HCT116 (cell line): ENCODE data around the gene KLF3. TPM values are rescaled to one million over a fixed set of nuclear protein-coding genes. Genes with fewer than 3 reads are reported as not detected.

Experiments used
- ATAC-seq: fragments of 200-7000 bp; cut with Tn5 transposase; 2 replicates; pipeline ENCODE4 v1.9.1; 2020; ENCODE audit warnings: mild to moderate bottlenecking, moderate library complexity
- BruUV-seq: library from RNA; stranded (reverse); fragments of 400-500 nt; replicated peaks from 2 replicates; lab custom pipeline; 2021; lab: Mats Ljungman, UMichigan
- CTCF ChIA-PET: fragments of 300-600 bp; sonication (Branson Sonifier 250); formaldehyde crosslinking; loops from one replicate; lab custom pipeline; 2021; ENCODE audit warnings: antibody characterized with exemption; lab: Charles Lee
- POLR2A ChIA-PET: fragments of 300-600, 350-600 bp; sonication (Branson Sonifier 250); formaldehyde crosslinking; loops from one replicate; lab custom pipeline; 2021; ENCODE audit warnings: antibody characterized with exemption; lab: Charles Lee
- RAD21 ChIA-PET, 2 experiments: fragments of 300-600 bp; sonication (Branson Sonifier 250); formaldehyde crosslinking; loops; one replicate each; lab custom pipeline; 2023; ENCODE audit warnings: low total read pairs in 2 of 2; ENCODE audit not compliant: uncharacterized antibody in 2 of 2, unreplicated experiment in 2 of 2, low non-redundant PET in 1 of 2; lab: Charles Lee
- DNase-seq: peaks from one replicate; pipeline ENCODE4 v3.0.0-alpha.2; 2010; ENCODE audit warnings: low read depth, low spot score
- H2AFZ ChIP-seq: fragments of 200-600 bp; shearing (Covaris generic), sonication (generic); 2 replicates; pipeline ENCODE4 v1.6.1; 2017; ENCODE audit warnings: low read depth, mixed run types, mixed read lengths, antibody characterized with exemption, low read length; ENCODE audit not compliant: poor library complexity, severe bottlenecking
- H3K27ac ChIP-seq: 2 replicates; pipeline ENCODE4 v1.5.1; 2012; ENCODE audit warnings: low read depth, low read length
- H3K27me3 ChIP-seq: fragments of 200-600 bp; sonication (generic); 2 replicates; pipeline ENCODE4 v1.6.1; 2016; ENCODE audit warnings: mixed run types, low read length, mixed read lengths; ENCODE audit not compliant: insufficient read depth
- H3K36me3 ChIP-seq, 2 experiments: fragments of 200-500 bp in 1 of 2; fragments of 200-600 bp in 1 of 2; sonication (Bioruptor generic) in 1 of 2; sonication (generic) in 1 of 2; 2 replicates each; pipeline versions ENCODE4 v1.5.1 to v1.6.1; 2014 to 2016; ENCODE audit warnings: low read length in 2 of 2, inconsistent platforms in 1 of 2, mixed read lengths in 1 of 2, mixed run types in 1 of 2; ENCODE audit not compliant: insufficient read depth in 2 of 2, control insufficient read depth in 1 of 2
- H3K4me1 ChIP-seq, 2 experiments: fragments of 200-600 bp in 1 of 2; sonication (generic) in 1 of 2; 2 replicates each; pipeline versions ENCODE4 v1.5.1 to v1.6.1; 2012 to 2017; ENCODE audit warnings: low read length in 2 of 2, inconsistent platforms in 1 of 2, mild to moderate bottlenecking in 1 of 2, mixed read lengths in 1 of 2, mixed run types in 1 of 2, moderate library complexity in 1 of 2; ENCODE audit not compliant: insufficient read depth in 2 of 2, control insufficient read depth in 1 of 2
- H3K4me2 ChIP-seq: fragments of 200-600 bp; sonication (generic); 2 replicates; pipeline ENCODE4 v1.6.1; 2017; ENCODE audit warnings: mixed run types, low read length, mixed read lengths
- H3K4me3 ChIP-seq, 2 experiments: fragments of 200-600 bp in 1 of 2; sonication (generic) in 1 of 2; replicated peaks in 1 of 2; 2 replicates each; pipeline ENCODE4 v1.5.1; 2011 to 2016; ENCODE audit warnings: low read length in 2 of 2, control low read depth in 1 of 2, low read depth in 1 of 2, mild to moderate bottlenecking in 1 of 2, mixed read lengths in 1 of 2, mixed run types in 1 of 2
- H3K79me2 ChIP-seq: fragments of 200-600 bp; sonication (generic); 2 replicates; pipeline ENCODE4 v1.6.1; 2017; ENCODE audit warnings: mild to moderate bottlenecking, mixed run types, low read length, moderate library complexity, mixed read lengths; ENCODE audit not compliant: insufficient read depth
- H3K9ac ChIP-seq: fragments of 200-600 bp; sonication (generic); 2 replicates; pipeline ENCODE4 v1.6.1; 2016; ENCODE audit warnings: low read length, mixed read lengths
- H3K9me2 ChIP-seq: fragments of 200-600 bp; sonication (generic), shearing (Covaris generic); 2 replicates; pipeline ENCODE4 v1.6.1; 2017; ENCODE audit warnings: mixed run types, mild to moderate bottlenecking, moderate library complexity; ENCODE audit not compliant: insufficient read depth
- H3K9me3 ChIP-seq, 2 experiments: fragments of 200-500 bp in 1 of 2; fragments of 200-600 bp in 1 of 2; sonication (Bioruptor generic) in 1 of 2; sonication (generic) in 1 of 2; 2 replicates each; pipeline ENCODE4 v1.6.1; 2014 to 2017; ENCODE audit warnings: low read length in 2 of 2, mixed read lengths in 2 of 2, inconsistent platforms in 1 of 2, low read depth in 1 of 2, mild to moderate bottlenecking in 1 of 2, mixed run types in 1 of 2, moderate library complexity in 1 of 2; ENCODE audit not compliant: control insufficient read depth in 1 of 2, insufficient read depth in 1 of 2
- H4K20me1 ChIP-seq: fragments of 200-600 bp; sonication (generic), shearing (Covaris generic); 2 replicates; pipeline ENCODE4 v1.6.1; 2017; ENCODE audit warnings: mixed run types, mild to moderate bottlenecking, moderate library complexity; ENCODE audit not compliant: insufficient read depth
- ATF3 ChIP-seq: IDR thresholded peaks from 2 replicates; pipeline ENCODE4 v1.6.1; 2012
- CBX3 ChIP-seq: IDR thresholded peaks from 2 replicates; pipeline ENCODE4 v1.6.1; 2012; ENCODE audit warnings: low read depth
- CEBPB ChIP-seq: IDR thresholded peaks from 2 replicates; pipeline ENCODE4 v1.6.1; 2012; ENCODE audit warnings: low read depth
- ELF1 ChIP-seq: IDR thresholded peaks from 2 replicates; pipeline ENCODE4 v1.6.1; 2012; ENCODE audit warnings: low read depth, borderline replicate concordance
- EZH2phosphoT487 ChIP-seq: fragments of 200-600 bp; IDR thresholded peaks from 2 replicates; pipeline ENCODE4 v1.6.1; 2018; ENCODE audit warnings: antibody characterized with exemption, borderline replicate concordance
- FOSL1 ChIP-seq: IDR thresholded peaks from 2 replicates; pipeline ENCODE4 v1.6.1; 2012; ENCODE audit warnings: low read depth
- JUND ChIP-seq: IDR thresholded peaks from 2 replicates; pipeline ENCODE4 v1.6.1; 2012
- MAX ChIP-seq: IDR thresholded peaks from 2 replicates; pipeline ENCODE4 v1.6.1; 2012
- POLR2A ChIP-seq: IDR thresholded peaks from 2 replicates; pipeline ENCODE4 v1.7.0; 2011; ENCODE audit warnings: borderline replicate concordance; ENCODE audit not compliant: insufficient read depth, insufficient read length; ENCODE audit errors: extremely low read depth
- RAD21 ChIP-seq: IDR thresholded peaks from 2 replicates; pipeline ENCODE4 v1.6.1; 2012; ENCODE audit warnings: low read depth, mild to moderate bottlenecking
- SIN3A ChIP-seq: IDR thresholded peaks from 2 replicates; pipeline ENCODE4 v1.6.1; 2012; ENCODE audit warnings: low read depth
- SP1 ChIP-seq: IDR thresholded peaks from 2 replicates; pipeline ENCODE4 v1.6.1; 2012; ENCODE audit warnings: low read depth
- SRF ChIP-seq: IDR thresholded peaks from 2 replicates; pipeline ENCODE4 v1.6.1; 2012; ENCODE audit warnings: low read depth
- TCF7L2 ChIP-seq: IDR thresholded peaks from 2 replicates; pipeline ENCODE4 v1.7.0; 2011; ENCODE audit warnings: borderline replicate concordance, inconsistent platforms; ENCODE audit not compliant: insufficient read depth, insufficient read length; ENCODE audit errors: extremely low read depth
- YY1 ChIP-seq: IDR thresholded peaks from 2 replicates; pipeline ENCODE4 v1.6.1; 2011; ENCODE audit warnings: low read length, low read depth, moderate library complexity, mild to moderate bottlenecking; ENCODE audit not compliant: insufficient replicate concordance; ENCODE audit errors: extremely low read depth
- ZBTB33 ChIP-seq: IDR thresholded peaks from 2 replicates; pipeline ENCODE4 v1.6.1; 2011; ENCODE audit warnings: mild to moderate bottlenecking, low read length, moderate library complexity; ENCODE audit not compliant: insufficient replicate concordance; ENCODE audit errors: extremely low read depth
- ZFX ChIP-seq: fragments of 450-650 bp; IDR thresholded peaks from 2 replicates; pipeline ENCODE4 v1.6.1; 2017
- intact Hi-C: fragments of 100-400 bp; cut with micrococcal nuclease; formaldehyde crosslinking; loops from 2 replicates; pipeline ENCODE4 v1.10.0; 2022
- total RNA-seq: library from RNA; stranded (reverse); gene quantifications from one replicate; pipeline ENCODE4 v1.2.1, GENCODE V29; 2021; ENCODE audit not compliant: unreplicated experiment

Gene KLF3
- total RNA-seq, 1 experiment from 2014 or later: 44.2 TPM

- POLR2A ChIA-PET: no interaction called here
- no peak overlapping the region for H3K9ac ChIP-seq
- H2AFZ ChIP-seq: no peak overlapping the region
- no peak for ATAC-seq
- H3K4me1 ChIP-seq: no peaks in the 10 kb centered on the region
- H3K27me3 ChIP-seq: no peaks in the 10 kb centered on the region
- intact Hi-C loops: no loop called here
- no peaks in the 10 kb centered on the region for H3K36me3 ChIP-seq
- TF ChIP-seq SRF (no peak), RAD21 (no peak), JUND (no peak), TCF7L2 (no peak), MAX (no peak), ZBTB33 (no peak), CEBPB (no peak), EZH2phosphoT487 (no peak)
- no peak for DNase-seq
- CTCF ChIA-PET: interaction anchor here (0.9 kb wide), 1 partner anchor 25 kb away, joined by 3 read pairs; no protein-coding TSS in a partner anchor
- no peaks in the 10 kb centered on the region for H3K79me2 ChIP-seq
- no peak overlapping the region for H3K4me2 ChIP-seq
- RAD21 ChIA-PET: no interaction called here
- no peaks in the 10 kb centered on the region for H3K9me2 ChIP-seq
- H3K27ac ChIP-seq: no peak overlapping the region
- no peak overlapping the region for H3K4me3 ChIP-seq
- no TSS peak for BruUV-seq
- no peaks in the 10 kb centered on the region for H3K9me3 ChIP-seq
- H4K20me1 ChIP-seq: no peaks in the 10 kb centered on the region
Measured at GRCh38 chr4:38650133-38650532, 13.9 kb upstream of the KLF3 start.

GRCh38 chr4:38654273-38654672 is 9.7 kb upstream of the KLF3 start:
- ChIA-PET POLR2A (interaction anchor here (1.1 kb wide), 1 partner anchor 9 kb away, joined by 3 read pairs; no protein-coding TSS in a partner anchor), RAD21 (no interaction called here), CTCF (no interaction called here)
- ATAC-seq (no peak), DNase-seq (no peak)
- H3K36me3 ChIP-seq: no peaks in the 10 kb centered on the region
- no peaks in the 10 kb centered on the region for H4K20me1 ChIP-seq
- no peaks in the 10 kb centered on the region for H3K9me3 ChIP-seq
- no peak overlapping the region for H3K4me2 ChIP-seq
- no peak overlapping the region for H2AFZ ChIP-seq
- no peak overlapping the region for H3K9ac ChIP-seq
- intact Hi-C loops: no loop called here
- H3K9me2 ChIP-seq: no peaks in the 10 kb centered on the region
- no TSS peak for BruUV-seq
- H3K4me3 ChIP-seq: no peak overlapping the region
- no peak overlapping the region for H3K27ac ChIP-seq
- no peaks in the 10 kb centered on the region for H3K27me3 ChIP-seq
- H3K79me2 ChIP-seq: no peaks in the 10 kb centered on the region
- no peaks in the 10 kb centered on the region for H3K4me1 ChIP-seq
- no peak for TF ChIP-seq JUND
- no peak for TF ChIP-seq ZBTB33
- TF ChIP-seq SIN3A: no peak
- TF ChIP-seq ATF3: no peak
- TF ChIP-seq TCF7L2: no peak
- TF ChIP-seq EZH2phosphoT487: no peak
- TF ChIP-seq CBX3: no peak
- no peak for TF ChIP-seq YY1
- TF ChIP-seq POLR2A: no peak
- no peak for TF ChIP-seq MAX
- no peak for TF ChIP-seq ELF1
- TF ChIP-seq ZFX: no peak
- no peak for TF ChIP-seq SP1
- TF ChIP-seq FOSL1: no peak
- no peak for TF ChIP-seq RAD21
